CD4-positive, alpha-beta memory T cell (primary cell): ENCODE data around the gene KLC1. TPM values are rescaled to one million over a fixed set of nuclear protein-coding genes. Genes with fewer than 3 reads are reported as not detected.

ENCODE experiments used
- CTCF ChIA-PET: fragments of 350-600 bp; sonication (Branson Sonifier 250); formaldehyde crosslinking; loops from one replicate; lab custom pipeline; 2021; ENCODE audit warnings: inconsistent platforms; ENCODE audit not compliant: partially characterized antibody; lab: Charles Lee
- POLR2A ChIA-PET: fragments of 350-600 bp; sonication (Branson Sonifier 250); formaldehyde crosslinking; loops from one replicate; lab custom pipeline; 2021; ENCODE audit not compliant: partially characterized antibody; lab: Charles Lee
- DNase-seq, 5 donors: peaks; one replicate each; pipeline versions ENCODE4 v3.0.0 to v3.0.0-alpha.2; 2020 to 2022; ENCODE audit warnings: mixed read lengths in 1 of 5
- H3K27ac ChIP-seq: one replicate; pipeline ENCODE4 v1.7.0; 2013; ENCODE audit warnings: low read depth, low read length
- H3K27me3 ChIP-seq: 2 replicates; pipeline ENCODE4 v1.7.0; 2013; ENCODE audit warnings: mild to moderate bottlenecking, low read length, moderate library complexity; ENCODE audit not compliant: insufficient read depth
- H3K36me3 ChIP-seq: 2 replicates; pipeline ENCODE4 v1.7.0; 2013; ENCODE audit warnings: mild to moderate bottlenecking, low read length, moderate library complexity; ENCODE audit not compliant: insufficient read depth
- H3K4me1 ChIP-seq: 2 replicates; pipeline ENCODE4 v1.7.0; 2013; ENCODE audit warnings: mild to moderate bottlenecking, low read length, moderate library complexity; ENCODE audit not compliant: insufficient read depth
- H3K4me3 ChIP-seq, 2 donors: one replicate each; pipeline ENCODE4 v1.7.0; 2013; ENCODE audit warnings: low read length in 2 of 2, mild to moderate bottlenecking in 1 of 2
- H3K9me3 ChIP-seq, 2 donors: one replicate each; pipeline ENCODE4 v1.7.0; 2013; ENCODE audit warnings: low read length in 2 of 2, control low read depth in 1 of 2; ENCODE audit not compliant: control insufficient read depth in 1 of 2
- H3K27ac Mint-ChIP-seq, 7 donors: one replicate each; pipeline ENCODE4 v1.8.0; 2020 to 2021; ENCODE audit warnings: mixed read lengths in 7 of 7, mild to moderate bottlenecking in 6 of 7, inconsistent platforms in 3 of 7, moderate library complexity in 3 of 7
- H3K27me3 Mint-ChIP-seq, 2 donors: one replicate each; pipeline ENCODE4 v1.8.0; 2020 to 2021; ENCODE audit warnings: mixed read lengths in 2 of 2
- H3K36me3 Mint-ChIP-seq, 2 donors: one replicate each; pipeline ENCODE4 v1.8.0; 2020 to 2021; ENCODE audit warnings: mixed read lengths in 2 of 2, inconsistent platforms in 1 of 2, mild to moderate bottlenecking in 1 of 2
- H3K4me1 Mint-ChIP-seq, 4 donors: one replicate each; pipeline ENCODE4 v1.8.0; 2020 to 2021; ENCODE audit warnings: mixed read lengths in 4 of 4, mild to moderate bottlenecking in 1 of 4
- H3K4me3 Mint-ChIP-seq, 8 donors: one replicate each; pipeline ENCODE4 v1.8.0; 2020 to 2021; ENCODE audit warnings: mixed read lengths in 8 of 8, mild to moderate bottlenecking in 7 of 8, moderate library complexity in 6 of 8, inconsistent platforms in 3 of 8
- H3K9me3 Mint-ChIP-seq, 8 donors: one replicate each; pipeline ENCODE4 v1.8.0; 2020 to 2021; ENCODE audit warnings: mixed read lengths in 8 of 8, mild to moderate bottlenecking in 5 of 8, inconsistent platforms in 3 of 8, moderate library complexity in 1 of 8
- intact Hi-C: fragments of 100-400 bp; cut with micrococcal nuclease; formaldehyde crosslinking; loops from one replicate; pipeline ENCODE4 v1.15.1; 2023
- polyA plus RNA-seq, 2 donors: library from polyadenylated mRNA; unstranded; fragments of 300-500 nt; fragmentation: Illumina TruSeq; gene quantifications; one replicate each; pipeline ENCODE4 v1.2.3, GENCODE V29; 2021
- total RNA-seq, 2 experiments: library from RNA; stranded (reverse); gene quantifications; one replicate each; pipeline ENCODE4 v1.2.3, GENCODE V29; 2021

Gene KLC1
- total and polyA plus RNA-seq, 4 experiments from 2014 or later = 31.8 to 278 (median 165) TPM

- POLR2A ChIA-PET = no interaction called here
- H3K27ac Mint-ChIP-seq = no peak overlapping the region
- intact Hi-C loops = no loop called here
These were observed 51.6 kb downstream of the KLC1 start for GRCh38 chr14:103680491-103681231.

GRCh38 chr14:103683139-103683538, 54.1 kb downstream of the KLC1 start:
- POLR2A ChIA-PET = no interaction called here
- H3K27me3 ChIP-seq = no peaks in the 10 kb centered on the region
- Mint-ChIP-seq H3K4me1 (peaks cover 0 to 2% (median under 1%) of the 10 kb centered on the region in 4 donors), H3K9me3 (no peaks in the 10 kb centered on the region), H3K4me3 (no peak overlapping the region), H3K27me3 (no peaks in the 10 kb centered on the region), H3K36me3 (peaks cover 43 to 82% of the 10 kb centered on the region in 2 donors), H3K27ac (no peak overlapping the region)
- no peaks in the 10 kb centered on the region for H3K4me1 ChIP-seq
- CTCF ChIA-PET = no interaction called here
- intact Hi-C loops = no loop called here
- DNase-seq = no peak
- no peaks in the 10 kb centered on the region for H3K9me3 ChIP-seq
- no peak overlapping the region for H3K27ac ChIP-seq
- no peak overlapping the region for H3K4me3 ChIP-seq
- H3K36me3 ChIP-seq = peaks cover 56% of the 10 kb centered on the region

More at GRCh38 chr14:103680491-103681231, 51.6 kb downstream of the KLC1 start:
- Histone ChIP-seq H3K4me1 (no peaks in the 10 kb centered on the region), H3K36me3 (peaks cover 52% of the 10 kb centered on the region), H3K27me3 (no peaks in the 10 kb centered on the region), H3K4me3 (no peak overlapping the region), H3K27ac (no peak overlapping the region), H3K9me3 (no peaks in the 10 kb centered on the region)
- no peaks in the 10 kb centered on the region for H3K9me3 Mint-ChIP-seq
- H3K4me1 Mint-ChIP-seq = peaks cover 0 to 2% (median under 1%) of the 10 kb centered on the region in 4 donors
- H3K4me3 Mint-ChIP-seq = no peak overlapping the region
- peaks cover 47 to 80% of the 10 kb centered on the region in 2 donors for H3K36me3 Mint-ChIP-seq
- H3K27me3 Mint-ChIP-seq = no peaks in the 10 kb centered on the region
- CTCF ChIA-PET = interaction anchor here (0.7 to 1.6 kb wide), 4 partner anchors 14 to 53 kb away, joined by 3 to 4 read pairs (median 4); no protein-coding TSS in a partner anchor
- DNase-seq = no peak

- no peaks in the 10 kb centered on the region for H3K9me3 Mint-ChIP-seq
- no peak for DNase-seq
- H3K27me3 ChIP-seq = no peaks in the 10 kb centered on the region
- no peak overlapping the region for H3K4me3 Mint-ChIP-seq
- peaks cover 38 to 77% of the 10 kb centered on the region in 2 donors for H3K36me3 Mint-ChIP-seq
- H3K4me1 Mint-ChIP-seq = peaks cover 0 to 2% (median under 1%) of the 10 kb centered on the region in 4 donors
- POLR2A ChIA-PET = no interaction called here
- no peak overlapping the region for H3K4me3 ChIP-seq
- no peak overlapping the region for H3K27ac ChIP-seq
- peak overlapping the region in 1 of 7 donors; percentile 53 for H3K27ac Mint-ChIP-seq
- H3K9me3 ChIP-seq = no peaks in the 10 kb centered on the region
- H3K4me1 ChIP-seq = no peaks in the 10 kb centered on the region
- no peaks in the 10 kb centered on the region for H3K27me3 Mint-ChIP-seq
- intact Hi-C loops = no loop called here
- CTCF ChIA-PET = no interaction called here
- peaks cover 60% of the 10 kb centered on the region for H3K36me3 ChIP-seq
These were observed 55.5 kb downstream of the KLC1 start for GRCh38 chr14:103684471-103684870.

DNA sequence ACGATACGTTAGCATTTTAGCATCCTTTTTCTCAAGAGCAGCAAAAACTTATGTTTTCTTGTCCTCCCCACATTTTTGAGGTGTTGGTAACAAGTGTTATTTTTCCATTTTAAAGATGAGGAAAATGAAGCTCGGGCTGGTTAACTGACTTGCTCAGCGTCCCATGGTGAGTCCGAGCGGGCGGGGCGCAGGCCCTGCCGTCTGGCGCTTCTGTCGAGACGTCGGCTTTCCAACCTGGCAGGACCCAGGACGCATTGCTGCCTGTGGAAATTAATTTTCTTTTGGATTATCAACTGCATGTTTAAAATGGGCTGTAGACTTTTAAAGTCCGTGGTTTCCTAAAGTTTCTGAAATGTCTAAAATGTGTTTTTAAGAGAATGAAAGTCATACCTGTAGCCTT, 55.9 kb downstream of the KLC1 start:
- Mint-ChIP-seq H3K27me3 (no peaks in the 10 kb centered on the region), H3K27ac (peak overlapping the region in 1 of 7 donors; percentile 53), H3K36me3 (peaks cover 37 to 76% of the 10 kb centered on the region in 2 donors), H3K4me1 (peaks cover 0 to 4% (median under 1%) of the 10 kb centered on the region in 4 donors), H3K4me3 (no peak overlapping the region), H3K9me3 (no peaks in the 10 kb centered on the region)
- CTCF ChIA-PET = no interaction called here
- Histone ChIP-seq H3K4me1 (no peaks in the 10 kb centered on the region), H3K27me3 (no peaks in the 10 kb centered on the region), H3K27ac (no peak overlapping the region), H3K4me3 (no peak overlapping the region), H3K36me3 (peaks cover 56% of the 10 kb centered on the region), H3K9me3 (no peaks in the 10 kb centered on the region)
- no peak for DNase-seq
- POLR2A ChIA-PET = no interaction called here
- intact Hi-C loops = no loop called here

DNA sequence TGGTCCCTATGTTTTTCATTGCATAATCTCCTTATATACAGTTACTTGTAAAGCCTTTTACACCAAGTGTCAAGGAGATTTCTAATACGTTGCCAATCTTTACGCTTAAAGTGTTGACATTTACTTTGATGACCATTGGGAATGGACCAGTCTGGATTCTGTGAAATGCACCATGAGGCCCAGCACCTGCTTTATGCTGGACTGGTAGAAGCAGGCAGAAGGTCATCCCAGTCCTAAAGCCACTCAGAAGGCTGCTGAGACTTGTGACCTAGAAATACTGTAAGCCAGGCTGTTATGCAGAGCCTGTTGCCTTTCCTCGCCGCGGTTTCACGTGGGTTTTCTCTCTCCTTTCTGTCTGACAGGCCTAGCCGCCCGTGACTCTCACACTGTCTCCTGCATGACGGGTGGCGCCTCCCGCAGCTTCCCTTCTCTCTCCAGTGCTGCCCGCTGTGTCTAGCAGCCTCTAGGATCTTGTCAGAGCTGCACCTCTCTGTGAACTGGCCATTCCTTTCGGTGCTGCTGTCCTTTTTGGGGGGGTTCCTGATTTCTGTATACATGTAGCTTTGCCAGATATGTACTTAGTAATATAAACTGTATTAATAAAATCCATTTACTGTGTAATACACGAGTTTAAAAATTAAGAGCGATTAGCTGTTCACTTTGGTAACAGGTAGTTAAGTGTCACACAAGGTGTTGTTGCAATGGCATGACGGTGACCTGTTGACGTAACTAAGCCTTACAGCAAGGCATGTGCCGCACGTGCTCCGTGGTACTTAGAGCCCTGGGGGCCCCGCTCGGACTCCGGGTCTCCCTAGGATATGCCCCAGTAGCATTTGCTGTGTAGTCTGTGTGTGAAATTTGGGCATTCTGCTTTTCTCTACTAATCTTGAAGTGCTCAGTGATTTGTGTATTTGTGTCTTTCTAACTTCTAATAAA, 56.5 kb downstream of the KLC1 start:
- H3K9me3 Mint-ChIP-seq = no peaks in the 10 kb centered on the region
- DNase-seq = no peak
- Histone ChIP-seq H3K9me3 (no peaks in the 10 kb centered on the region), H3K27me3 (no peaks in the 10 kb centered on the region), H3K36me3 (peaks cover 49% of the 10 kb centered on the region), H3K27ac (no peak overlapping the region), H3K4me1 (no peaks in the 10 kb centered on the region), H3K4me3 (no peak overlapping the region)
- H3K4me3 Mint-ChIP-seq = no peak overlapping the region
- peaks cover 0 to 5% (median 4%) of the 10 kb centered on the region in 4 donors for H3K4me1 Mint-ChIP-seq
- ChIA-PET CTCF (interaction anchor here (1.6 kb wide), 1 partner anchor 9 kb away, joined by 4 read pairs; no protein-coding TSS in a partner anchor), POLR2A (no interaction called here)
- intact Hi-C loops = no loop called here
- H3K36me3 Mint-ChIP-seq = peaks cover 38 to 74% of the 10 kb centered on the region in 2 donors
- H3K27me3 Mint-ChIP-seq = no peaks in the 10 kb centered on the region
- H3K27ac Mint-ChIP-seq = peak overlapping the region in 2 of 7 donors; percentile 37 to 50

GRCh38 chr14:103686831-103687485, 57.9 kb downstream of the KLC1 start:
- no peaks in the 10 kb centered on the region for H3K27me3 Mint-ChIP-seq
- peaks cover 28 to 66% of the 10 kb centered on the region in 2 donors for H3K36me3 Mint-ChIP-seq
- H3K27me3 ChIP-seq = no peaks in the 10 kb centered on the region
- no peaks in the 10 kb centered on the region for H3K4me1 ChIP-seq
- no peak overlapping the region for H3K4me3 Mint-ChIP-seq
- intact Hi-C loops = no loop called here
- no peak for DNase-seq
- ChIA-PET POLR2A (no interaction called here), CTCF (interaction anchor here (1.6 kb wide), 1 partner anchor 7 kb away, joined by 4 read pairs; no protein-coding TSS in a partner anchor)
- H3K4me3 ChIP-seq = no peak overlapping the region
- peaks cover 0 to 5% (median 4%) of the 10 kb centered on the region in 4 donors for H3K4me1 Mint-ChIP-seq
- no peak overlapping the region for H3K27ac ChIP-seq
- no peaks in the 10 kb centered on the region for H3K9me3 ChIP-seq
- no peak overlapping the region for H3K27ac Mint-ChIP-seq
- no peaks in the 10 kb centered on the region for H3K9me3 Mint-ChIP-seq
- peaks cover 42% of the 10 kb centered on the region for H3K36me3 ChIP-seq
